Stomach smooth muscle (tissue), 2 donors: Measurements from ENCODE around the gene GPSM3.

ENCODE experiments used
- H3K27ac ChIP-seq: one replicate; pipeline ENCODE4 v1.7.0; 2013; ENCODE audit warnings: mild to moderate bottlenecking, low read length, inconsistent platforms
- H3K27me3 ChIP-seq, 2 donors: one replicate each; pipeline ENCODE4 v1.7.0; 2013; ENCODE audit warnings: low read length in 2 of 2; ENCODE audit not compliant: insufficient read depth in 2 of 2, control insufficient read depth in 1 of 2
- H3K36me3 ChIP-seq, 2 donors: one replicate each; pipeline ENCODE4 v1.7.0; 2013; ENCODE audit warnings: low read length in 2 of 2; ENCODE audit not compliant: control insufficient read depth in 2 of 2, insufficient read depth in 2 of 2
- H3K4me1 ChIP-seq: one replicate; pipeline ENCODE4 v1.7.0; 2013; ENCODE audit warnings: low read length; ENCODE audit not compliant: control insufficient read depth, insufficient read depth
- H3K4me3 ChIP-seq, 2 donors: one replicate each; pipeline ENCODE4 v1.7.0; 2013; ENCODE audit warnings: low read length in 2 of 2
- H3K9ac ChIP-seq, 2 donors: one replicate each; pipeline ENCODE4 v1.7.0; 2013; ENCODE audit warnings: low read length in 2 of 2, mild to moderate bottlenecking in 1 of 2
- H3K9me3 ChIP-seq, 2 donors: one replicate each; pipeline ENCODE4 v1.7.0; 2013; ENCODE audit warnings: low read length in 2 of 2; ENCODE audit not compliant: control insufficient read depth in 2 of 2
- donor health status: healthy.
- donor health status: Pancreatic carcinoma.

Gene GPSM3

GRCh38 chr6:32170294-32170693 lies 22.1 kb downstream of the GPSM3 start:
- no peaks in the 10 kb centered on the region for H3K27me3 ChIP-seq
- peaks cover 27 to 42% of the 10 kb centered on the region in 2 donors for H3K36me3 ChIP-seq
- H3K9me3 ChIP-seq: no peaks in the 10 kb centered on the region
- H3K9ac ChIP-seq: no peak overlapping the region
- H3K27ac ChIP-seq: no peak overlapping the region
- peaks cover 16% of the 10 kb centered on the region for H3K4me1 ChIP-seq
- no peak overlapping the region for H3K4me3 ChIP-seq

- H3K9me3 ChIP-seq: no peaks in the 10 kb centered on the region
- H3K9ac ChIP-seq: no peak overlapping the region
- peaks cover 27 to 42% of the 10 kb centered on the region in 2 donors for H3K36me3 ChIP-seq
- H3K27ac ChIP-seq: peak overlapping the region; percentile 24
- H3K27me3 ChIP-seq: no peaks in the 10 kb centered on the region
- H3K4me3 ChIP-seq: no peak overlapping the region
- peaks cover 5% of the 10 kb centered on the region for H3K4me1 ChIP-seq
Observed at GRCh38 chr6:32168807-32169591, 23.4 kb downstream of the GPSM3 start.

DNA sequence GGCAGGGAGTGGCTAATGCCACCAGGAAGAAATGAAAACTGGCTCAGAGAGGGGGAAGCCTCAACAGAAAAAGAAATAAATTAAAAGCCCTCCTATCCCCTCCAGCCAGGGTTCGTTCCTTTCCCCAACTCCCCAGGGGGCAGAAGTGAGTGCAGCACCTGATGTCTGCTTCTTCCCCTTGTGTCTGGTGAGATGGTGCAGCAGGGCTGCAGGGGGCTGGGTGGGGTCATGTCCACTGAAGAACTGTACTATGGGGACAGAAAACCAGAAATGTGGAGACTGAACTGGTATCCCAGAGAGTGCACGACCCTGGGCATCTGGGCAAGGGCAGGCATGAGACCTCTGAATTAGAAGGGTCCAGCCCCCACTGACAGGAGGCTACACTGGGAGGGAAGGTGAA lies 24.1 kb downstream of the GPSM3 start:
- Histone ChIP-seq H3K4me3 (no peak overlapping the region), H3K27ac (peak overlapping the region; percentile 18), H3K36me3 (peaks cover 27 to 44% of the 10 kb centered on the region in 2 donors), H3K27me3 (no peaks in the 10 kb centered on the region), H3K9ac (no peak overlapping the region), H3K9me3 (no peaks in the 10 kb centered on the region), H3K4me1 (peaks cover 5% of the 10 kb centered on the region)

GRCh38 chr6:32167761-32168262 lies 24.6 kb downstream of the GPSM3 start:
- Histone ChIP-seq H3K9me3 (no peaks in the 10 kb centered on the region), H3K27me3 (no peaks in the 10 kb centered on the region), H3K27ac (peak overlapping the region; percentile 18), H3K9ac (no peak overlapping the region), H3K36me3 (peaks cover 27 to 47% of the 10 kb centered on the region in 2 donors), H3K4me3 (no peak overlapping the region), H3K4me1 (peaks cover under 1% of the 10 kb centered on the region)

GRCh38 chr6:32167154-32167760 lies 25.2 kb downstream of the GPSM3 start:
- H3K4me3 ChIP-seq: no peak overlapping the region
- H3K27me3 ChIP-seq: no peaks in the 10 kb centered on the region
- peaks cover 27 to 52% of the 10 kb centered on the region in 2 donors for H3K36me3 ChIP-seq
- peak overlapping the region; percentile 18 for H3K27ac ChIP-seq
- H3K4me1 ChIP-seq: no peaks in the 10 kb centered on the region
- no peak overlapping the region for H3K9ac ChIP-seq
- no peaks in the 10 kb centered on the region for H3K9me3 ChIP-seq

GRCh38 chr6:32166411-32167061 lies 25.9 kb downstream of the GPSM3 start:
- Histone ChIP-seq H3K9ac (no peak overlapping the region), H3K27me3 (no peaks in the 10 kb centered on the region), H3K36me3 (peaks cover 27 to 52% of the 10 kb centered on the region in 2 donors), H3K27ac (no peak overlapping the region), H3K9me3 (no peaks in the 10 kb centered on the region), H3K4me1 (no peaks in the 10 kb centered on the region), H3K4me3 (no peak overlapping the region)

DNA sequence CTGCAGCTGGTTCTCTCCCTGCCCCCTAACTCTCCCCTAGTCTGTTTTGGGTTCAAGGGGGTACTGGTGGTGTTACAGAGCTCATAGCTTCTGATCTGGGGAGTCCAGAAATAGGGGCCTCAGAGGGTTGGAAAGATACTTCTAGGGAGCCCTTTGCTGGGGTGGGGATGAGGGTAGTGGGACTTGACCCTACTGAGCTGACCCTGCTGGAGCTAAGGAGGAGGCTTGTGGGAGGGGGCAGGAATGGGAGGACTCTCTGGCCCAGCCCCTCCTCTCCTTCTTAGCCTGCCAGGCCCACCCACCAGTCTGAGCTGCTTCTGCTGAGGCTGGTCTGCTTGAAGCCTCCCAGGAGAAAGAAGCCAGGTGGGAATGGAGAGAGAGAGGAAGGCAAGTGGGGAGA lies 28.1 kb downstream of the GPSM3 start, which contains the start of gene EGFL8:
EGFL8 (plus strand) TSS at position 301 of the 400 bp plus-strand sequence. CDS start 1,571 bp downstream, outside the sequence.
- no peaks in the 10 kb centered on the region for H3K4me1 ChIP-seq
- no peaks in the 10 kb centered on the region for H3K27me3 ChIP-seq
- H3K36me3 ChIP-seq: peaks cover 12 to 32% of the 10 kb centered on the region in 2 donors
- no peak within 1 kb of the TSS for H3K4me3 ChIP-seq
- no peak within 1 kb of the TSS for H3K9ac ChIP-seq
- H3K27ac ChIP-seq: peak within 1 kb of the TSS; percentile 49
- H3K9me3 ChIP-seq: no peaks in the 10 kb centered on the region

GRCh38 chr6:32163559-32164258 lies 28.7 kb downstream of the GPSM3 start:
- no peaks in the 10 kb centered on the region for H3K4me1 ChIP-seq
- no peaks in the 10 kb centered on the region for H3K27me3 ChIP-seq
- H3K9me3 ChIP-seq: no peaks in the 10 kb centered on the region
- H3K36me3 ChIP-seq: peaks cover 12 to 33% of the 10 kb centered on the region in 2 donors
- no peak overlapping the region for H3K4me3 ChIP-seq
- peak overlapping the region; percentile 49 for H3K27ac ChIP-seq
- H3K9ac ChIP-seq: no peak overlapping the region

- no peak overlapping the region for H3K4me3 ChIP-seq
- H3K9ac ChIP-seq: no peak overlapping the region
- H3K4me1 ChIP-seq: peaks cover 21% of the 10 kb centered on the region
- no peaks in the 10 kb centered on the region for H3K27me3 ChIP-seq
- no peaks in the 10 kb centered on the region for H3K9me3 ChIP-seq
- peaks cover 24 to 27% of the 10 kb centered on the region in 2 donors for H3K36me3 ChIP-seq
- H3K27ac ChIP-seq: no peak overlapping the region
Observed at GRCh38 chr6:32158052-32158451, 34.4 kb downstream of the GPSM3 start.

GRCh38 chr6:32156891-32157290 lies 35.6 kb downstream of the GPSM3 start:
- H3K4me1 ChIP-seq: peaks cover 33% of the 10 kb centered on the region
- no peak overlapping the region for H3K9ac ChIP-seq
- H3K36me3 ChIP-seq: peaks cover 18 to 27% of the 10 kb centered on the region in 2 donors

More at GRCh38 chr6:32156891-32157290, 35.6 kb downstream of the GPSM3 start:
- Histone ChIP-seq H3K9me3 (no peaks in the 10 kb centered on the region), H3K4me3 (no peak overlapping the region), H3K27me3 (no peaks in the 10 kb centered on the region), H3K27ac (no peak overlapping the region)
